Endothelial cell of umbilical vein (primary cell): ENCODE data around the gene TCN2. TPM values are rescaled to one million over a fixed set of nuclear protein-coding genes. Genes with fewer than 3 reads are reported as not detected.

Experiments used
- BruUV-seq: library from RNA; stranded (reverse); fragments of 400-500 nt; replicated peaks from 2 replicates; lab custom pipeline; 2021; lab: Mats Ljungman, UMichigan
- CTCF ChIA-PET: fragments of 300-600, 350-600 bp; sonication (Branson Sonifier 250); formaldehyde crosslinking; loops from one replicate; lab custom pipeline; 2021; ENCODE audit warnings: antibody characterized with exemption, inconsistent platforms; lab: Charles Lee
- POLR2A ChIA-PET: fragments of 300-600, 350-600 bp; sonication (Branson Sonifier 250); formaldehyde crosslinking; loops from one replicate; lab custom pipeline; 2021; ENCODE audit warnings: antibody characterized with exemption, inconsistent platforms; lab: Charles Lee
- DNase-seq: peaks from one replicate; pipeline ENCODE4 v3.0.0-alpha.2; 2011; ENCODE audit warnings: low read depth, low spot score
- FAIRE-seq: peaks from 2 replicates; lab custom pipeline; 2011; peaks lifted over from hg19 to GRCh38; lab: Jason Lieb, UNC
- H2AFZ ChIP-seq: 2 replicates; pipeline ENCODE4 v1.6.0; 2012; ENCODE audit warnings: low read depth, low read length, control low read depth, inconsistent platforms
- H3K27ac ChIP-seq: 2 replicates; pipeline ENCODE4 v1.5.1; 2011; ENCODE audit warnings: low read depth, mild to moderate bottlenecking, control low read depth, low read length, moderate library complexity; ENCODE audit not compliant: insufficient read depth
- H3K27me3 ChIP-seq, 2 experiments: 2 replicates each; pipeline versions ENCODE4 v1.6.0 to v1.6.1; 2011; ENCODE audit warnings: low read length in 2 of 2, mixed read lengths in 1 of 2; ENCODE audit not compliant: control insufficient read depth in 2 of 2, insufficient read depth in 2 of 2
- H3K36me3 ChIP-seq, 2 experiments: 2 replicates in 1 of 2; 3 replicates in 1 of 2; pipeline ENCODE4 v1.5.1; 2011; ENCODE audit warnings: low read length in 2 of 2, mild to moderate bottlenecking in 1 of 2, moderate library complexity in 1 of 2; ENCODE audit not compliant: control insufficient read depth in 2 of 2, insufficient read depth in 2 of 2; ENCODE audit errors: extremely low read depth in 1 of 2
- H3K4me1 ChIP-seq: 3 replicates; pipeline ENCODE4 v1.5.1; 2011; ENCODE audit warnings: mild to moderate bottlenecking, low read length; ENCODE audit not compliant: control insufficient read depth, insufficient read depth; ENCODE audit errors: extremely low read depth
- H3K4me2 ChIP-seq: 2 replicates; pipeline ENCODE4 v1.6.1; 2011; ENCODE audit warnings: low read length, control low read depth, mixed read lengths; ENCODE audit not compliant: insufficient read depth
- H3K4me3 ChIP-seq, 3 experiments: fragments of 200-600 bp in 1 of 3; sonication (generic), shearing (Covaris generic) in 1 of 3; replicated peaks in 1 of 3; 2 replicates each; pipeline ENCODE4 v1.5.1; 2011 to 2016; ENCODE audit warnings: control low read depth in 3 of 3, low read length in 3 of 3, mild to moderate bottlenecking in 2 of 3, inconsistent platforms in 1 of 3, low read depth in 1 of 3, moderate library complexity in 1 of 3; ENCODE audit not compliant: insufficient read depth in 1 of 3
- H3K79me2 ChIP-seq: 2 replicates; pipeline ENCODE4 v1.6.0; 2012; ENCODE audit warnings: low read length, inconsistent platforms; ENCODE audit not compliant: control insufficient read depth, insufficient read depth
- H3K9ac ChIP-seq: replicated peaks from 2 replicates; pipeline ENCODE3; 2011; ENCODE audit warnings: low read length, control low read depth; ENCODE audit not compliant: insufficient read depth; ENCODE audit errors: extremely low read depth
- H3K9me1 ChIP-seq: replicated peaks from 3 replicates; pipeline ENCODE4 v1.6.0; 2011; ENCODE audit warnings: mild to moderate bottlenecking, low read length; ENCODE audit not compliant: control insufficient read depth, insufficient read depth; ENCODE audit errors: extremely low read depth
- H3K9me3 ChIP-seq: replicated peaks from 2 replicates; pipeline ENCODE4 v1.5.1; 2012; ENCODE audit warnings: low read length, inconsistent platforms; ENCODE audit not compliant: control insufficient read depth, insufficient read depth
- H4K20me1 ChIP-seq: replicated peaks from 2 replicates; pipeline ENCODE3; 2011; ENCODE audit warnings: mild to moderate bottlenecking, low read length; ENCODE audit not compliant: control insufficient read depth, insufficient read depth; ENCODE audit errors: extremely low read depth
- EZH2 ChIP-seq: IDR thresholded peaks from 2 replicates; pipeline ENCODE4 v1.6.1; 2012; ENCODE audit warnings: borderline replicate concordance, low read depth, mild to moderate bottlenecking, moderate library complexity, low read length, inconsistent platforms; ENCODE audit not compliant: severe bottlenecking
- FOS ChIP-seq: IDR thresholded peaks from 2 replicates; pipeline ENCODE4 v1.6.1; 2011; ENCODE audit warnings: mild to moderate bottlenecking, low read length, moderate library complexity, borderline replicate concordance; ENCODE audit not compliant: insufficient read depth
- GATA2 ChIP-seq: IDR thresholded peaks from 2 replicates; pipeline ENCODE4 v1.7.0; 2011; ENCODE audit warnings: low read depth, mild to moderate bottlenecking, moderate library complexity, mixed read lengths, low read length; ENCODE audit not compliant: insufficient read length, insufficient read depth
- JUN ChIP-seq: IDR thresholded peaks from 2 replicates; pipeline ENCODE4 v1.6.1; 2011; ENCODE audit warnings: borderline replicate concordance, low read depth; ENCODE audit not compliant: insufficient read length, insufficient read depth
- MYC ChIP-seq: IDR thresholded peaks from one replicate; pipeline ENCODE4 v1.6.1; 2011; ENCODE audit warnings: mild to moderate bottlenecking, low read depth, low read length
- POLR2A ChIP-seq: IDR thresholded peaks from 2 replicates; pipeline ENCODE4 v1.6.1; 2012; ENCODE audit warnings: low read depth, mild to moderate bottlenecking, control low read depth, low read length
- POLR2AphosphoS5 ChIP-seq: IDR thresholded peaks from 2 replicates; pipeline ENCODE4 v1.6.1; 2012; ENCODE audit warnings: low read depth, mild to moderate bottlenecking, control low read depth, low read length, moderate library complexity; ENCODE audit not compliant: insufficient read depth
- dilution Hi-C: fragments of 300-500 bp; cut with MboI; formaldehyde crosslinking; loops from one replicate; pipeline ENCODE4 v1.15.0; 2019; ENCODE audit warnings: low sequenced_read_pairs; ENCODE audit not compliant: extremely low pct_ligation_motif_present
- intact Hi-C: fragments of 100-400 bp; cut with micrococcal nuclease; formaldehyde crosslinking; loops from one replicate; pipeline ENCODE4 v1.10.0; 2022
- polyA plus RNA-seq, 4 experiments: library from polyadenylated mRNA; depleted of rRNA in 3 of 4; stranded (reverse) in 3 of 4; unstranded in 1 of 4; fragments of >200 nt; gene quantifications; 2 replicates each; pipeline versions ENCODE4 v1.2.1 to v1.2.3, GENCODE V29; 2011 to 2012; ENCODE audit warnings: missing spikeins in 1 of 4
- total RNA-seq: library from RNA; stranded (reverse); gene quantifications from 2 replicates; pipeline ENCODE4 v1.2.3, GENCODE V29; 2021
- TF ChIP-seq, protein P1 (sequence below), 2 donors: IDR thresholded peaks; 1 replicate in 1 of 2; 2 replicates in 1 of 2; pipeline ENCODE4 v1.5.1; 2011; ENCODE audit warnings: low read length in 2 of 2, mild to moderate bottlenecking in 2 of 2, moderate library complexity in 2 of 2, control low read depth in 1 of 2, inconsistent platforms in 1 of 2, low read depth in 1 of 2; ENCODE audit not compliant: insufficient read depth in 1 of 2; ENCODE audit errors: extremely low read depth in 1 of 2
- TF ChIP-seq, protein P2 (sequence below): IDR thresholded peaks from 2 replicates; pipeline ENCODE4 v1.6.1; 2011; ENCODE audit not compliant: insufficient read depth, insufficient read length

The TCN2 gene
- total and polyA plus RNA-seq, 2 donors (not counting 3 experiments of a cell fraction or from before 2014, with no cell fraction given), result 80.6 to 188 TPM

DNA sequence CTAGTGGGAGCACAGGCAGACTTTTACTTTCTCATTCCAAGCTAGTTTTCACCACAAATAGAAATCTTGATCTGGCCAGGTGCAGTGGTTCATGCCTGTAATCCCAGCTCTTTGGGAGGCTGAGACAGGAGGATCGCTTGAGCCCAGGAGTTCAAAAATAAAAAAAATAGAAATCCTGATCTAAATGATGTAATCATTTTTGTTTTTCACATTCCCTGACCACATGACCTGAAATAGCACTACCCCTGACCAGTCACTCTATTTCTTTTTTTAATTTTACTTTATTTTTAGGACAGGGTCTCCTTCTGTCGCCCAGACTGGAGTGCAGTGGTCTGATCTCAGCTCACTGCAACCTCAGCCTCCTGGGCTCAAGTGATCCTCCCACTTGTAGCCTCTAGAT lies 2.3 kb upstream of the TCN2 start:
- H3K79me2 ChIP-seq, result no peaks in the 10 kb centered on the region
- ChIA-PET CTCF (interaction anchor here (0.8 to 1.6 kb wide), 3 partner anchors 12 to 160 kb away, joined by 3 to 7 read pairs (median 3); no protein-coding TSS in a partner anchor), POLR2A (interaction anchor here (0.8 kb wide), 1 partner anchor 9 kb away, joined by 3 read pairs; no protein-coding TSS in a partner anchor)
- intact Hi-C loops, result loop anchor here (5.0 to 10.0 kb wide), 2 partner anchors 180 to 212 kb away; partner anchors contain the start of gene MTFP1
- H4K20me1 ChIP-seq, result no peaks in the 10 kb centered on the region
- peaks cover 0 to 2% of the 10 kb centered on the region in 2 experiments for H3K36me3 ChIP-seq
- no peak overlapping the region for H3K4me3 ChIP-seq
- no peak overlapping the region for H3K27ac ChIP-seq
- dilution Hi-C loops, result no loop called here
- no peak overlapping the region for H2AFZ ChIP-seq
- H3K4me1 ChIP-seq, result peaks cover 31% of the 10 kb centered on the region
- FAIRE-seq (no peak), DNase-seq (no peak)
- no TSS peak for BruUV-seq
- no peak overlapping the region for H3K4me2 ChIP-seq
- H3K9ac ChIP-seq, result no peak overlapping the region
- no peak for TF ChIP-seq FOS
- no peak for TF ChIP-seq POLR2A
- no peak for TF ChIP-seq GATA2
- no peak for TF ChIP-seq POLR2AphosphoS5
- TF ChIP-seq, protein P1, sequence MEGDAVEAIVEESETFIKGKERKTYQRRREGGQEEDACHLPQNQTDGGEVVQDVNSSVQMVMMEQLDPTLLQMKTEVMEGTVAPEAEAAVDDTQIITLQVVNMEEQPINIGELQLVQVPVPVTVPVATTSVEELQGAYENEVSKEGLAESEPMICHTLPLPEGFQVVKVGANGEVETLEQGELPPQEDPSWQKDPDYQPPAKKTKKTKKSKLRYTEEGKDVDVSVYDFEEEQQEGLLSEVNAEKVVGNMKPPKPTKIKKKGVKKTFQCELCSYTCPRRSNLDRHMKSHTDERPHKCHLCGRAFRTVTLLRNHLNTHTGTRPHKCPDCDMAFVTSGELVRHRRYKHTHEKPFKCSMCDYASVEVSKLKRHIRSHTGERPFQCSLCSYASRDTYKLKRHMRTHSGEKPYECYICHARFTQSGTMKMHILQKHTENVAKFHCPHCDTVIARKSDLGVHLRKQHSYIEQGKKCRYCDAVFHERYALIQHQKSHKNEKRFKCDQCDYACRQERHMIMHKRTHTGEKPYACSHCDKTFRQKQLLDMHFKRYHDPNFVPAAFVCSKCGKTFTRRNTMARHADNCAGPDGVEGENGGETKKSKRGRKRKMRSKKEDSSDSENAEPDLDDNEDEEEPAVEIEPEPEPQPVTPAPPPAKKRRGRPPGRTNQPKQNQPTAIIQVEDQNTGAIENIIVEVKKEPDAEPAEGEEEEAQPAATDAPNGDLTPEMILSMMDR (IDR thresholded peaks at IDR 0.05; ENCODE audit: extremely low read depth in 1 of 2, insufficient read depth in 1 of 2, low read depth in 1 of 2, low read length in 2 of 2), result no peak
- TF ChIP-seq, protein P2, sequence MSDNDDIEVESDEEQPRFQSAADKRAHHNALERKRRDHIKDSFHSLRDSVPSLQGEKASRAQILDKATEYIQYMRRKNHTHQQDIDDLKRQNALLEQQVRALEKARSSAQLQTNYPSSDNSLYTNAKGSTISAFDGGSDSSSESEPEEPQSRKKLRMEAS, result no peak
- no peak for TF ChIP-seq EZH2
- no peak for TF ChIP-seq MYC
- no peak for TF ChIP-seq JUN
- no peaks in the 10 kb centered on the region for H3K27me3 ChIP-seq
- H3K9me1 ChIP-seq, result no peaks in the 10 kb centered on the region
- no peaks in the 10 kb centered on the region for H3K9me3 ChIP-seq
